Measurements from ENCODE around the gene CREBRF.
"Not testable (repeated sequence)": the region's sequence is repeated elsewhere in the genome, so short reads cannot be mapped to it uniquely, and the experiment has no call there.

Gene CREBRF

GRCh38 chr5:173035904-173036707 is 20.0 kb upstream of the CREBRF start:
- no peak for DNase-seq

DNA sequence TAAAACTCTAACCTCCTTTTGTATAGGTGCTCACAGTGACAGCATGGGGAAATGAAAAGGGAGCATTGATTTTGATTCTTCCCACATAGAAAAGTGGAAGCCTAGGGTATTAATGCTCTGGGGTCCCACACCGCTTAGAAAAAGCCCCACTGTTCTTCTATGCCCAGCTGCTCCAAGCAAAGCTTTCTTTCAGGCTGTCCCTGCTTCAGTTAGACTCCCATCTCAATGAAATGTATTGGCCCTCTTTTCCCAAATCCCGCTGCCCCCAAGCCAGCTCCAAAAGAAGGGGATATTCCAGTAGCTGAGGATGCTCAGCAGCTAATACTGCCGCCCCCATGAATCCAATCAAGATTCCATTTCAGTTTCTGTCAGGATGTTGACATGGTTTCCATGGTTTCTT is 17.0 kb upstream of the CREBRF start:
- DNase-seq = no peak

DNA sequence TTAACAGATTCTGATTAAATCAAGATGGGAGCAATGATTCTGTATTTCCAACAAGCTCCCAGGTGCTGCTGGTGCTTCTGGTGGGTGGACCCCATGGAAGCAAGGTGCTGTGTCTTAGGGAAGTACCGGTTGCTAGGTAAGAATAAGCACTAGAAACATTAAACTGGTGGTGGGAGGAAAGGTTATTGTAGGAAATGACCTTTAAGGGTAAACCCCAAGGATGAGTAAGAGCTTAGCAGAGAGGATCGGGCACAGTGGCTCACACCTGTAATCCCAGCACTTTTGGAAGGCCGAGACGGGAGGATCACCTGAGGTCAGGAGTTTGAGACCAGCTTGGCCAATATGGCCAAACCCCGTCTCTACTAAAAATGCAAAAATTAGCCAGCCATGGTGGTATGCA is 16.2 kb upstream of the CREBRF start:
- DNase-seq = no peak

- no peak for DNase-seq
Measured at GRCh38 chr5:173041881-173042762, 14.0 kb upstream of the CREBRF start.

- no peak for DNase-seq
Measured at GRCh38 chr5:173042763-173043107, 13.4 kb upstream of the CREBRF start.

- no peak for DNase-seq
Measured at GRCh38 chr5:173045474-173045873, 10.7 kb upstream of the CREBRF start.

DNA sequence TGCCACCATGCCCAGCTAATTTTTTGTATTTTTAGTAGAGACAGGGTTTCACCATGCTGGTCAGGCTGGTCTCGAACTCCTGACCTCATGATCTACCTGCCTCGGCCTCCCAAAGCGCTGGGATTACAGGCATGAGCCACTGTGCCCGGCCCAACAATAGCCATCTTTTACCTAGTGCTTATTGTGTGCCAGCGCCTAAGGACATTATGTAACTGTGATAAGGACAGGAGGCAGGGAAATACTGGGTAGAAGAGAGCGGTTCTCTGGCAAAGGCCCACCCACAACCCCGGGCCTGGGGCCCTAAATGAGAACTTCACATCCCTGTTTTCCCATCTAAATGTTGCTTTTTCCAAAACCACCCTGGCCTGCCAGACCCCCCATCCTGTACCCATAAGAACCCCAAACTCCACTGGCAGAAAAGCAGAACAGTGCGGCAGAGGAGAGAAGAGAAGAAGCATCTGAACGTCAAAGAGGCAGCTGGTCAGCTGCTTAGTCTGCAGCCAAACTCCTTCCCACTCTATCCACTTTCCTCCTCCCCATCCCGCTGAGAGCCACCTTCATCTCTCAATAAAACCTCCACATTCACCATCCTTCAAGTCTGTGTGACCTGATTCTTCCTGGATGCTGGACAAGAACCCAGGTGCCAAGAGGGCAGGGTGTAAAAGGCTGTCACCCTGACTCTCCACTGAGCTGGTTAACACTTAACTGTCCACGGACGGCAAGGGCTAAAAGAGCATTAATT is 8.9 kb upstream of the CREBRF start:
- DNase-seq = not testable (repeated sequence)

- DNase-seq = no peak
Measured at GRCh38 chr5:173047838-173048105, 8.4 kb upstream of the CREBRF start.

GRCh38 chr5:173050791-173051190 is 5.4 kb upstream of the CREBRF start:
- DNase-seq = no peak

GRCh38 chr5:173051746-173052145 is 4.4 kb upstream of the CREBRF start:
- no peak for DNase-seq

GRCh38 chr5:173053041-173053440 is 3.1 kb upstream of the CREBRF start:
- DNase-seq = no peak

DNA sequence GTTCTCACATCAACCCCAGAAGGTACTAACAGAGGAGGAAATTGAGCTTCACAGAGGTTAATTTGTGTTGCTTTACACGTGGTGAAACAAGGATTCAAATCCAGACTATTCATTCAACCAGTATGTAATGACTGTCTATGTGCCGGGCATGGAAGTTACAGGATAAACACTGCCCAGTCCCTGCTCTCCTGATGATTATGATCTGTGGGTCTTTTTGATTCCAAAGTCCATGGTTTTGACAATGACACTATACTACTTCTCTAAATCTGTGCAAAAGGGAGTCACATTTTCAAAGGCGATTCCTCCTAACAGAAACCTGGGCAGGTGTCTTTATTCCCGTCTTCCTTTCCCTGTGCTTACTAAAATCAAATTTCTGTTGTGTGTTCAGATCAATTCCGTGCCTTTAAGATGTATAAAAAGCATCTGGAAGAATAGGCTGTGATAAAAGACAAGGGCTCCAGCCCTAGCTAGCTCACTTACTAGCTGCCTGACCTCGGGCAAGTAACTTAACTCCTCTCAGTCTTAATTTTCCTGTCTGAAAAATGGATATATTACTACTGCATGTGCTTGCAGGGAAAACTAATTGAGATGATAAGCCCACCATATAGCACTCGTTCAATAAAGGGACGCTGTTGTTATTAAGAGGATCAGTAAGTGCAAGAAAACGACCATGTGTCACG is 970 bp upstream of the CREBRF start:
- no peak for DNase-seq

GRCh38 chr5:173055722-173055982 is 500 bp upstream of the CREBRF start:
- DNase-seq = no peak

DNA sequence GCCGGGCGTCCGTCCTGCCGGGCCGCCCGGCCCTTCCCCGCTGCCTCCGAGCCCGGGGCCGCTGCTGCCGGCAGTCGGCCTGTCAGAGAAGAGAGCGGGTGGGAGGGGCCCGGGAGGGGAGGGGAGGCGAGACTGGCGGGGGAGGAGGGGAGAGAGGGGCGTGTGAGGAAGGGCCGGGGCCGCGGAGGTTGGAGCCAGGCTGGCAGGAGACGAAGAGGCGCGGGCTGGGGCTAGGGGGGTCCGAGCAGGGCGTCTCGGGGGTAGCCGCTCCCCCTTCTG is 570 bp downstream of the CREBRF start:
- DNase-seq = no peak

DNA sequence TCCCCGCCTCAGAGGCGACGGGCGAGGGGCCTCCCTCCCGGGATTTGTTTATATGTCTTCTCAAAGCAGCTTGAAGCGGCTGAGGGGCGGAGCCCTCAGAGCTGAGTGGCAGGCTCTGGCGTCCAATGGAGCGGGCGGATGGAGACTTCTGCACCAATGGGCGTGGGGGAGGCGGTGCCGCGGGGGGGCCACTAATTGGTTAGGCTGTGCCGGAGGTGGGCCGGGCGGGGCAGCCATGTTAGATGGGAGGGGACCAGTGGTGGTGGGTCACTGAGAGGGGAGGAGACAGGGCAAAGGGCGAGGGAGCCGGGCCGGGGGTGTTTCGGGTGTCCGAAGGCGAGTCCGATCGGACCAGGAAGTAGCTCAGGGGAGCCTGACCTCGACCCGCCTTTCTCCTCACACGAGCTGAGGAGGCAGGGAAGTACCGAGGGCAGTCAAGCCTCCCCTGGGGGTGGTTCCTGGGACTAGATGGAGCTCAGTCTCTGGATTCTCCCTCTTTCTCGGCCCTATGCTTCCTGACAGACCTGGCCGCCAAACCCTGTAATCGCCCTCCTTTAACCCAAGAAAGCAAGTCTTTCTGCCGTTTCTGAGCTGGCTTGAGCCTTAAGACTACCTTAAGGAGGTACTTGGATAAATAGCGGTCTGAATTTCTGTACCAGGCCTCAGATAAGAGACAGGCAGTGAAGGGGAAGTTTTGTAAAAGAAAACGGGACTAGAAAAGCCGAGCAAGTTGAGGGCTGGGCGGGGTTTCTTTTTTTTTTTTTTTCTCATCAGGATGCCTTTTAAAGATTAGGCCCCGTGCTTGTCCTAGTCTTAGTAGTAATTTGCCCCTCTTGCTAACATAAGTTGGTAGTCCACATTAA is 1.1 kb downstream of the CREBRF start:
- DNase-seq = peak; percentile 83

DNA sequence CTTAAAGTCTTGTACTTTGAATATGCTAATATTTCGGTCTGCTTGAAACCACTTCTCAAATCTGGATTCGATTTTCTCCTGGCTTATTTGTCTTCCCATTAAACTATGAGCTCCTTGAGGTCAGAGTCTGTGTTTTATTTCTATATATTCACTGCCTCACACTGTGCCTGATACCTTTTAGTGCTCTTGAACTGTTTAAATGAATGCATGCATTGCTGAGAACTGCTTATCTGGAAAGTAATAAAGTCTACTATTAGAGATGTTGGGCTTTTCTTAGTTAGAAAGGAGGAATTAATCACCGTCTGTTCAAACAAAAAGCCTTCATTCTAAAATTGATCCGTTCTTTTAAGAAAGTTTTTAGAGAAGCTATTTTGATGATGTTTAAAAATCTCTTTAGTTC is 6.0 kb downstream of the CREBRF start:
- no peak for DNase-seq

GRCh38 chr5:173065155-173065554 is 9.0 kb downstream of the CREBRF start:
- no peak for DNase-seq

- DNase-seq = peak; percentile 15
Measured at GRCh38 chr5:173069671-173070070, 13.5 kb downstream of the CREBRF start.

- DNase-seq = no peak
Measured at GRCh38 chr5:173075137-173075843, 19.1 kb downstream of the CREBRF start.

- DNase-seq = no peak
Measured at GRCh38 chr5:173075970-173076369, 19.8 kb downstream of the CREBRF start.

- DNase-seq = not testable (repeated sequence)
Measured at GRCh38 chr5:173076471-173076870, 20.3 kb downstream of the CREBRF start.

DNA sequence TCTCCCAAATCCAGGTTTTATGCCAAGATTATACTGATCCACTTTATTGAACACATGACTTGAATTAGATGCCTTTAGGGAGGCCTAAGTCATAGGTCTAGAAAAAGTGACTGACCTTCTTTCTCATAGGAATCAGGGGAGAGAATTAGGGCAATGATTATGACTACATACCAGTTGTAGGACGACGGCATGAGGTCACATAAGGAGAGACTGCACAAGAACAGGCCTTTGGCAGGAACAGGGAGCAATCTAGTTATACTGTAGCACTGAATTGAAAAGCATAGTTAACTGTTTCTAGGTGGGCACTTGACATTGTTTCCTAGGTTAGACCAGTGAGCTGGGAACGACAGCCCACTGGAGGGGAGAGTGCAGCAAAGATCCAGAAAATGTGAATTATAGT is 22.7 kb downstream of the CREBRF start:
- no peak for DNase-seq
